Measurements from ENCODE around the gene PRDM5.

DNA sequence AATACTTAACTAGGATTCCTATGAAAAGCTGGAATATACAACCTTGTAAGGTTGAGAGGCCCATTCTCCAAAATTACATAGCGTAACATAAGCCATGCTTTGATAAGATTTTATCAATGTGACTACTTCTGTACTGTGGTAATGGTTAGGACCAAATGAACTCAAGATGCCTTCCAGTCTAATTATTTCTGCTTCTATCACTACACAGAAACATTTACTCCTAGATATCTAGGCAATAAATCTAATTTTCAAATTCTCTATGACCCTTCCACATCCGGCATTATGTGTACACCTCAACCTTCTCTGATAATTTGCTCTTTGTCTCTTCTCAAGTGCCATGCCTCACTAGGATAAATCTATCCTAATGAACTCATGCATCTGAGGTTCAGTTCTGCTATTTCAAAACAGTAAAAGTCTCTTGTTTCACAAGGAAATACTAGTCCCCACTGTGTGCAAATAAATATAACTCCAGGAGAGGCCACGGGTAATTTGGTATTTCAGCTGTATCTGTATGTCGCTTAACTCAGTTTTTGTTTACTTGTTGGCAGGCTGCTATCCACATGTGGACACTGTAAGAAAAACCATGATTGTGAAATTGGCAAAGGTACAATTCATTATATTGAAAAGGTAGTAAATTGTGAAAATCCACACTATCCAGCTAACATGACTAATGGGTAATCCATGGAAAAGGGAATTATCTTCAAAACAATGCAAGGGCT is 93.3 kb downstream of the PRDM5 start:
- TF ChIP-seq POLR2AphosphoS5 (IDR thresholded peaks at IDR 0.05; ENCODE audit: low read depth, low read length) (no peak), SIN3A (IDR thresholded peaks at IDR 0.05; ENCODE audit: low read depth) (no peak), YY1 (IDR thresholded peaks at IDR 0.05; ENCODE audit: extremely low read depth, insufficient replicate concordance, low read depth, low read length) (no peak), EZH2phosphoT487 (IDR thresholded peaks at IDR 0.05; ENCODE audit: borderline replicate concordance) (no peak), POLR2A (IDR thresholded peaks at IDR 0.05; ENCODE audit: borderline replicate concordance, extremely low read depth, insufficient read depth, insufficient read length) (no peak), EGR1 (IDR thresholded peaks at IDR 0.05; ENCODE audit: low read depth) (no peak), ZFX (IDR thresholded peaks at IDR 0.05) (no peak), JUND (IDR thresholded peaks at IDR 0.05) (no peak), EZH2 (IDR thresholded peaks at IDR 0.05) (no peak), SP1 (IDR thresholded peaks at IDR 0.05; ENCODE audit: low read depth) (no peak), CEBPB (IDR thresholded peaks at IDR 0.05; ENCODE audit: low read depth) (no peak)
- TF ChIP-seq, protein P1, sequence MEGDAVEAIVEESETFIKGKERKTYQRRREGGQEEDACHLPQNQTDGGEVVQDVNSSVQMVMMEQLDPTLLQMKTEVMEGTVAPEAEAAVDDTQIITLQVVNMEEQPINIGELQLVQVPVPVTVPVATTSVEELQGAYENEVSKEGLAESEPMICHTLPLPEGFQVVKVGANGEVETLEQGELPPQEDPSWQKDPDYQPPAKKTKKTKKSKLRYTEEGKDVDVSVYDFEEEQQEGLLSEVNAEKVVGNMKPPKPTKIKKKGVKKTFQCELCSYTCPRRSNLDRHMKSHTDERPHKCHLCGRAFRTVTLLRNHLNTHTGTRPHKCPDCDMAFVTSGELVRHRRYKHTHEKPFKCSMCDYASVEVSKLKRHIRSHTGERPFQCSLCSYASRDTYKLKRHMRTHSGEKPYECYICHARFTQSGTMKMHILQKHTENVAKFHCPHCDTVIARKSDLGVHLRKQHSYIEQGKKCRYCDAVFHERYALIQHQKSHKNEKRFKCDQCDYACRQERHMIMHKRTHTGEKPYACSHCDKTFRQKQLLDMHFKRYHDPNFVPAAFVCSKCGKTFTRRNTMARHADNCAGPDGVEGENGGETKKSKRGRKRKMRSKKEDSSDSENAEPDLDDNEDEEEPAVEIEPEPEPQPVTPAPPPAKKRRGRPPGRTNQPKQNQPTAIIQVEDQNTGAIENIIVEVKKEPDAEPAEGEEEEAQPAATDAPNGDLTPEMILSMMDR (IDR thresholded peaks at IDR 0.05 in 2 of 3, conservative IDR thresholded peaks at IDR 0.05 in 1 of 3; ENCODE audit: borderline replicate concordance in 1 of 3, insufficient read depth in 1 of 3, low read depth in 2 of 3, low read length in 2 of 3), result no peak
- TF ChIP-seq, protein P2, sequence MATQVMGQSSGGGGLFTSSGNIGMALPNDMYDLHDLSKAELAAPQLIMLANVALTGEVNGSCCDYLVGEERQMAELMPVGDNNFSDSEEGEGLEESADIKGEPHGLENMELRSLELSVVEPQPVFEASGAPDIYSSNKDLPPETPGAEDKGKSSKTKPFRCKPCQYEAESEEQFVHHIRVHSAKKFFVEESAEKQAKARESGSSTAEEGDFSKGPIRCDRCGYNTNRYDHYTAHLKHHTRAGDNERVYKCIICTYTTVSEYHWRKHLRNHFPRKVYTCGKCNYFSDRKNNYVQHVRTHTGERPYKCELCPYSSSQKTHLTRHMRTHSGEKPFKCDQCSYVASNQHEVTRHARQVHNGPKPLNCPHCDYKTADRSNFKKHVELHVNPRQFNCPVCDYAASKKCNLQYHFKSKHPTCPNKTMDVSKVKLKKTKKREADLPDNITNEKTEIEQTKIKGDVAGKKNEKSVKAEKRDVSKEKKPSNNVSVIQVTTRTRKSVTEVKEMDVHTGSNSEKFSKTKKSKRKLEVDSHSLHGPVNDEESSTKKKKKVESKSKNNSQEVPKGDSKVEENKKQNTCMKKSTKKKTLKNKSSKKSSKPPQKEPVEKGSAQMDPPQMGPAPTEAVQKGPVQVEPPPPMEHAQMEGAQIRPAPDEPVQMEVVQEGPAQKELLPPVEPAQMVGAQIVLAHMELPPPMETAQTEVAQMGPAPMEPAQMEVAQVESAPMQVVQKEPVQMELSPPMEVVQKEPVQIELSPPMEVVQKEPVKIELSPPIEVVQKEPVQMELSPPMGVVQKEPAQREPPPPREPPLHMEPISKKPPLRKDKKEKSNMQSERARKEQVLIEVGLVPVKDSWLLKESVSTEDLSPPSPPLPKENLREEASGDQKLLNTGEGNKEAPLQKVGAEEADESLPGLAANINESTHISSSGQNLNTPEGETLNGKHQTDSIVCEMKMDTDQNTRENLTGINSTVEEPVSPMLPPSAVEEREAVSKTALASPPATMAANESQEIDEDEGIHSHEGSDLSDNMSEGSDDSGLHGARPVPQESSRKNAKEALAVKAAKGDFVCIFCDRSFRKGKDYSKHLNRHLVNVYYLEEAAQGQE (IDR thresholded peaks at IDR 0.05; ENCODE audit: low read depth), result no peak
- TF ChIP-seq, protein P3, sequence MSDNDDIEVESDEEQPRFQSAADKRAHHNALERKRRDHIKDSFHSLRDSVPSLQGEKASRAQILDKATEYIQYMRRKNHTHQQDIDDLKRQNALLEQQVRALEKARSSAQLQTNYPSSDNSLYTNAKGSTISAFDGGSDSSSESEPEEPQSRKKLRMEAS (IDR thresholded peaks at IDR 0.05), result no peak
